Measurements from ENCODE around the gene PCID2. TPM values are rescaled to one million over a fixed set of nuclear protein-coding genes. Genes with fewer than 3 reads are reported as not detected.

The PCID2 gene
- total and polyA plus RNA-seq, 2 of the 13 experiments (the other 11 are each of a cell fraction or from before 2014, with no cell fraction given): 65.0 to 111 TPM

GRCh38 chr13:113205428-113205931 lies 3.0 kb downstream of the PCID2 start:
- Histone ChIP-seq H4K20me1 (ENCODE audit: insufficient read depth, low read length) (peaks cover 12% of the 10 kb centered on the region), H3K36me3 (replicated peaks in 1 of 2; ENCODE audit: control insufficient read depth in 1 of 2, insufficient read depth in 2 of 2, low read length in 2 of 2) (peaks cover 0 to 19% of the 10 kb centered on the region in 2 experiments; a peak in 3 of 5 replicates), H3K4me3 (replicated peaks in 1 of 3; ENCODE audit: insufficient read depth in 1 of 3, low read depth in 2 of 3, low read length in 3 of 3) (no peak overlapping the region), H3K4me2 (ENCODE audit: low read depth, low read length) (no peak overlapping the region; the same call in 1 of the 2 replicates), H3K79me2 (ENCODE audit: insufficient read depth, low read length) (peaks cover 86% of the 10 kb centered on the region), H3K27me3 (ENCODE audit: control insufficient read depth in 1 of 2, insufficient read depth in 2 of 2, low read length in 2 of 2) (no peaks in the 10 kb centered on the region), H3K27ac (ENCODE audit: extremely low read length, insufficient read depth, low read length) (no peak overlapping the region), H3K4me1 (ENCODE audit: insufficient read depth, low read length) (peaks cover 54% of the 10 kb centered on the region), H2AFZ (ENCODE audit: low read length) (no peak overlapping the region), H3K9me3 (ENCODE audit: low read length) (no peaks in the 10 kb centered on the region), H3K9ac (ENCODE audit: insufficient read depth, low read depth, low read length) (no peak overlapping the region)
- in situ Hi-C loops (cut with HindIII; ENCODE audit: extremely low pct_ligation_motif_present, low pct_unique_long_range_greater_than_20kb) (no loop called here), intact Hi-C loops (cut with micrococcal nuclease; ENCODE audit: unreplicated experiment) (loop anchor here (5.0 kb wide), 1 partner anchor 48 kb away; the partner anchor contains the start of gene PROZ)
- ATAC-seq (no peak), DNase-seq (ENCODE audit: low spot score) (no peak), FAIRE-seq (no peak)
- POLR2A ChIA-PET: no interaction called here
- 98% methylated on average over 5 of the region's 5 CpGs for WGBS (ENCODE audit: low lambda C conversion rate)
- CTCF ChIA-PET (ENCODE audit: low intra/inter-chr PET ratio, low total read pairs): no interaction called here
- BruUV-seq (replicated peaks): no TSS peak
- peak; percentile 49; the same call in 1 of the 2 replicates for TF ChIP-seq CEBPB (IDR thresholded peaks at IDR 0.05; ENCODE audit: borderline replicate concordance, low read depth, low read length)
- 0 out of 4 replicates have a peak, but pooled peaks of 1 of the 2 experiments have one; percentile 32 for TF ChIP-seq ATF4 (CRISPR knock-in tag; IDR thresholded peaks at IDR 0.05)
- no peak for TF ChIP-seq ZNF431 (CRISPR knock-in tag; IDR thresholded peaks at IDR 0.05; ENCODE audit: borderline replicate concordance, low read depth)
- peak; percentile 90 for TF ChIP-seq MAFF (IDR thresholded peaks at IDR 0.05; ENCODE audit: low read depth, low read length)
- no peak for TF ChIP-seq ZC3H4 (CRISPR knock-in tag; IDR thresholded peaks at IDR 0.05; ENCODE audit: borderline replicate concordance)
- TF ChIP-seq ZFP90 (CRISPR knock-in tag; IDR thresholded peaks at IDR 0.05; ENCODE audit: borderline replicate concordance): no peak
- 0 out of 4 replicates have a peak, but pooled peaks of 1 of the 2 experiments have one; percentile 22 for TF ChIP-seq POLR2A (IDR thresholded peaks at IDR 0.05; ENCODE audit: insufficient read depth in 1 of 2, low read depth in 2 of 2, low read length in 2 of 2)
- TF ChIP-seq ZKSCAN8 (CRISPR knock-in tag; IDR thresholded peaks at IDR 0.05; ENCODE audit: borderline replicate concordance): no peak
- no peak for TF ChIP-seq KLF15 (CRISPR knock-in tag; IDR thresholded peaks at IDR 0.05; ENCODE audit: borderline replicate concordance)
- TF ChIP-seq TBL1XR1 (IDR thresholded peaks at IDR 0.05; ENCODE audit: borderline replicate concordance, low read length, partially characterized antibody): no peak
- TF ChIP-seq NFE2L2 (IDR thresholded peaks at IDR 0.05; ENCODE audit: low read length): peak; percentile 77
- TF ChIP-seq RBM22 (optimal IDR thresholded peaks at IDR 0.05; ENCODE audit: low read length): peak; percentile 22
- peak; percentile 91 to 95 for TF ChIP-seq MAFK (conservative IDR thresholded peaks at IDR 0.05 in 1 of 2, IDR thresholded peaks at IDR 0.05 in 1 of 2; ENCODE audit: low read length in 2 of 2)
- no peak for TF ChIP-seq FOXJ3 (CRISPR knock-in tag; IDR thresholded peaks at IDR 0.05; ENCODE audit: borderline replicate concordance)
- peak; percentile 94; the same call in 1 of the 2 replicates for TF ChIP-seq ZBTB33 (CRISPR knock-in tag; IDR thresholded peaks at IDR 0.05)
- TF ChIP-seq ZBTB37 (CRISPR knock-in tag; IDR thresholded peaks at IDR 0.05): no peak
- no peak for TF ChIP-seq ZMAT3 (CRISPR knock-in tag; conservative IDR thresholded peaks at IDR 0.05)
- TF ChIP-seq DNMT3B (CRISPR knock-in tag; conservative IDR thresholded peaks at IDR 0.05): no peak

Measured in HepG2 (cell line).